ENCODE data around the gene ANKRD44.

- TF ChIP-seq CTCF (IDR thresholded peaks at IDR 0.05) (no peak), TCF7L2 (IDR thresholded peaks at IDR 0.05; ENCODE audit: low read depth, low read length) (no peak)
Measured at GRCh38 chr2:197296835-197297234, 13.7 kb downstream of the ANKRD44 start.
